Left lung (tissue), 10 donors: ENCODE measurements around the gene ZDHHC13. TPM values are rescaled to one million over a fixed set of nuclear protein-coding genes. Genes with fewer than 3 reads are reported as not detected.

Experiments used
- ATAC-seq: fragments of 200-7000 bp; cut with Tn5 transposase; one replicate; pipeline ENCODE4 v1.9.1; 2020; ENCODE audit warnings: moderate library complexity
- DNase-seq, 4 donors: peaks; one replicate each; pipeline ENCODE4 v3.0.0-alpha.2; 2013 to 2020
- H3K27ac ChIP-seq, 2 donors: fragments of 200-600 bp; sonication (generic) in 1 of 2; one replicate each; pipeline versions ENCODE4 v1.5.0 to v1.8.0; 2020 to 2021
- H3K27me3 ChIP-seq, 2 donors: fragments of 200-600 bp; sonication (generic) in 1 of 2; one replicate each; pipeline versions ENCODE4 v1.5.0 to v1.8.0; 2020 to 2021
- H3K36me3 ChIP-seq, 2 donors: fragments of 200-600 bp; sonication (generic) in 1 of 2; one replicate each; pipeline versions ENCODE4 v1.5.0 to v1.8.0; 2020 to 2021
- H3K4me1 ChIP-seq, 2 donors: fragments of 200-600 bp; one replicate each; pipeline ENCODE4 v1.8.0; 2021
- H3K4me3 ChIP-seq, 2 donors: fragments of 200-600 bp; sonication (generic) in 1 of 2; one replicate each; pipeline versions ENCODE4 v1.5.0 to v1.8.0; 2020 to 2021; ENCODE audit warnings: mild to moderate bottlenecking in 1 of 2
- H3K9me3 ChIP-seq, 2 donors: fragments of 200-600 bp; sonication (generic) in 1 of 2; one replicate each; pipeline versions ENCODE4 v1.5.0 to v1.8.0; 2020 to 2021
- intact Hi-C, 2 donors: fragments of 100-400 bp; cut with DNase I; formaldehyde crosslinking; loops; one replicate each; pipeline versions ENCODE4 v1.11.2 to v1.14.2; 2022
- polyA plus RNA-seq, 6 donors: library from polyadenylated mRNA; unstranded; fragments of 120-200 nt; gene quantifications; one replicate each; pipeline ENCODE4 v1.2.1, GENCODE V29; 2013; ENCODE audit not compliant: insufficient read length in 6 of 6
- total RNA-seq, 2 donors: library from RNA; stranded (reverse); fragmentation: NEBNext Ultra II Directional; extraction: Animal tissue kit (Norgen Biotek cat#: 25700); gene quantifications; one replicate each; pipeline ENCODE4 v1.2.1, GENCODE V29; 2021
- TF ChIP-seq, protein P1 (sequence below), 2 donors: fragments of 200-600 bp; sonication (generic) in 1 of 2; IDR thresholded peaks; one replicate each; pipeline versions ENCODE4 v1.5.0 to v1.8.0; 2021; ENCODE audit warnings: antibody characterized with exemption in 2 of 2
- donor health status: DM: no; HTN: yes; CAD: no.
- donor health status: DM: no; HTN: no; CAD: no.

The ZDHHC13 gene
- total and polyA plus RNA-seq, 8 donors = 13.7 to 37.9 (median 25.0) TPM

GRCh38 chr11:19075636-19076035, 41.3 kb upstream of the ZDHHC13 start:
- TF ChIP-seq, protein P1, sequence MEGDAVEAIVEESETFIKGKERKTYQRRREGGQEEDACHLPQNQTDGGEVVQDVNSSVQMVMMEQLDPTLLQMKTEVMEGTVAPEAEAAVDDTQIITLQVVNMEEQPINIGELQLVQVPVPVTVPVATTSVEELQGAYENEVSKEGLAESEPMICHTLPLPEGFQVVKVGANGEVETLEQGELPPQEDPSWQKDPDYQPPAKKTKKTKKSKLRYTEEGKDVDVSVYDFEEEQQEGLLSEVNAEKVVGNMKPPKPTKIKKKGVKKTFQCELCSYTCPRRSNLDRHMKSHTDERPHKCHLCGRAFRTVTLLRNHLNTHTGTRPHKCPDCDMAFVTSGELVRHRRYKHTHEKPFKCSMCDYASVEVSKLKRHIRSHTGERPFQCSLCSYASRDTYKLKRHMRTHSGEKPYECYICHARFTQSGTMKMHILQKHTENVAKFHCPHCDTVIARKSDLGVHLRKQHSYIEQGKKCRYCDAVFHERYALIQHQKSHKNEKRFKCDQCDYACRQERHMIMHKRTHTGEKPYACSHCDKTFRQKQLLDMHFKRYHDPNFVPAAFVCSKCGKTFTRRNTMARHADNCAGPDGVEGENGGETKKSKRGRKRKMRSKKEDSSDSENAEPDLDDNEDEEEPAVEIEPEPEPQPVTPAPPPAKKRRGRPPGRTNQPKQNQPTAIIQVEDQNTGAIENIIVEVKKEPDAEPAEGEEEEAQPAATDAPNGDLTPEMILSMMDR (IDR thresholded peaks at IDR 0.05) = no peak
- H3K9me3 ChIP-seq = no peaks in the 10 kb centered on the region
- intact Hi-C loops = loop anchor here in 1 of 2 donors (10.0 kb wide), 1 partner anchor 479 kb away; no protein-coding TSS in a partner anchor
- no peaks in the 10 kb centered on the region for H3K4me1 ChIP-seq
- H3K36me3 ChIP-seq = no peaks in the 10 kb centered on the region
- H3K27ac ChIP-seq = no peak overlapping the region
- no peaks in the 10 kb centered on the region for H3K27me3 ChIP-seq
- DNase-seq (no peak), ATAC-seq (no peak)
- H3K4me3 ChIP-seq = no peak overlapping the region

DNA sequence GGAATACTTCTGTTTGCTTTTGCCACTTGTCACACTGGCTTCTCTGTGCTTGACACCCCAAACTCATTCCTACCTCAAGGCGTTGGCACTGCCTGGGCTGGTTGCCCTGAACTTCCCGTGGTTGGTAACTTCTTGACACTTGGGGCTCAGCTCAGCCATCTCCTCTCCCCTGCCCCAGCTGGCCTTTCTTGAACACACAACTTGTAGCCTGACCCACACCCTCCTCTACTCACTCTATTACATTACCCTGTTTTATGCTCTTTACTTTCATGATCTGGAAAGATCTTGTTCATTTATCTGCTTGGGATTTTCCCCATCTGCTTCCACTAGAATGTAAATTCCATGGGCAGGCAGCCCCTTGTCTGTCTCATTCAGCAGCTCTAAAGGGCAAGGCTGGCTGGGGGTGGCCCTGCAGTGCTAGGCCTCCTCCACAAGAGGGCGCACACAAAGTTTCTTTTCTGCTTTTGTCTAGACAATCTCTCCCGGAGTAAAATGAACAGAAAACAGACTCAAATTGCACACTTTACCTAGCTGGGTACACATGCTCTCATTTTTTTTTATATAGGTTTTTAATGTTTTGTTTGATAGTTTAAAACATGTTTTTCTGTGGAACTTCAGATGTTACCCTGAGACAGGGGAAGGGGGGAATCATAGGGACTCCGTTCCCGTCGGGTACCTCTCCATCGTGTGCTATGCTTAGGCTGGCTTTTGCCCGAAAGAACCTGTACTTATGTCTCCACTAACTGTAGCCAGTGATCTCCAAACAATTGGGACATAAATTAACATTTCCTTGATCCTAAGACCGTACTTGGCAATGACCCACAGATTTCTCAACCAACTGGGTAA, 40.0 kb upstream of the ZDHHC13 start:
- Histone ChIP-seq H3K4me3 (no peak overlapping the region), H3K27ac (no peak overlapping the region), H3K4me1 (no peaks in the 10 kb centered on the region), H3K27me3 (no peaks in the 10 kb centered on the region), H3K9me3 (no peaks in the 10 kb centered on the region), H3K36me3 (no peaks in the 10 kb centered on the region)
- ATAC-seq = peak; percentile 87
- TF ChIP-seq, protein P1 (IDR thresholded peaks at IDR 0.05) = peak; percentile 96 to 99
- intact Hi-C loops = loop anchor here in 1 of 2 donors (10.0 kb wide), 1 partner anchor 478 kb away; no protein-coding TSS in a partner anchor
- DNase-seq = peak in 2 of 4 donors; percentile 57 to 81

DNA sequence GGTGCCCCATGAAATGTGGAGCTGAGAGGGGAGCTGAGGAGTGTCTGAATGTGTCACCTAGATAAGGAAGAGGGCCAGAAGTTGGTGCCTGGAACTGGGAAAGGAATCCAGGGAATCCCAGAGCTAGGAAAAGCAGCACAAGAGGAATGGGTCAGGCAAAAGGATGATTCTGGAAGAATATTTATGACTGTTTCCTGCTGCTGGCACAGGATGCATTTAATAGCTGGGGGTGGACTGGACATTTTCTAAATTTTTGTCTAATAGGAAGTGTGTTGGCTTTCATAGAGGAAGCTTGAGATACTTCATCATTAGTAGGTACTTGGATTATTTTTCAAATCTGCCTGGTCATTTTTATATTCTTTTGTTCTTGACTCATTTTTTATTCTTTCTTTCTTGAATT, 39.0 kb upstream of the ZDHHC13 start:
- no peaks in the 10 kb centered on the region for H3K9me3 ChIP-seq
- H3K4me1 ChIP-seq = no peaks in the 10 kb centered on the region
- no peak overlapping the region for H3K27ac ChIP-seq
- H3K4me3 ChIP-seq = no peak overlapping the region
- H3K27me3 ChIP-seq = no peaks in the 10 kb centered on the region
- ATAC-seq (no peak), DNase-seq (no peak)
- no peaks in the 10 kb centered on the region for H3K36me3 ChIP-seq
- TF ChIP-seq, protein P1 (IDR thresholded peaks at IDR 0.05) = no peak
- intact Hi-C loops = loop anchor here in 1 of 2 donors (10.0 kb wide), 1 partner anchor 477 kb away; no protein-coding TSS in a partner anchor

- no peaks in the 10 kb centered on the region for H3K27me3 ChIP-seq
- DNase-seq = peak in 1 of 4 donors; percentile 69
- H3K9me3 ChIP-seq = no peaks in the 10 kb centered on the region
- H3K4me3 ChIP-seq = no peak overlapping the region
- H3K27ac ChIP-seq = no peak overlapping the region
- peak; percentile 43 for ATAC-seq
- H3K4me1 ChIP-seq = no peaks in the 10 kb centered on the region
- no peaks in the 10 kb centered on the region for H3K36me3 ChIP-seq
- intact Hi-C loops = loop anchor here in 1 of 2 donors (10.0 kb wide), 1 partner anchor 475 kb away; no protein-coding TSS in a partner anchor
- TF ChIP-seq, protein P1 (IDR thresholded peaks at IDR 0.05) = no peak
Measured at GRCh38 chr11:19079643-19080440, 37.1 kb upstream of the ZDHHC13 start.
